HEK293 (cell line): ENCODE data around the gene BRD3OS.

ENCODE experiments used
- BCL11A ChIP-seq: fragments of 450-650 bp; formaldehyde crosslinking; IDR thresholded peaks from 2 replicates; pipeline ENCODE4 v1.5.1; 2016; ENCODE audit warnings: low read depth, missing biosample characterization, missing genetic modification characterization
- FEZF1 ChIP-seq: fragments of 450-650 bp; formaldehyde crosslinking; IDR thresholded peaks from 2 replicates; pipeline ENCODE4 v1.5.1; 2016; ENCODE audit warnings: missing biosample characterization, missing genetic modification characterization
- GLI2 ChIP-seq: fragments of 450-650 bp; formaldehyde crosslinking; IDR thresholded peaks from 2 replicates; pipeline ENCODE4; 2017; ENCODE audit warnings: missing biosample characterization, missing genetic modification characterization, low read depth, borderline replicate concordance
- GLIS1 ChIP-seq: fragments of 450-650 bp; formaldehyde crosslinking; IDR thresholded peaks from 2 replicates; pipeline ENCODE4 v1.5.1; 2016; ENCODE audit warnings: missing biosample characterization, missing genetic modification characterization
- IKZF3 ChIP-seq: fragments of 450-650 bp; IDR thresholded peaks from 2 replicates; pipeline ENCODE4 v1.5.0; 2018; ENCODE audit warnings: missing biosample characterization, mild to moderate bottlenecking, missing genetic modification characterization, moderate library complexity
- KLF10 ChIP-seq: fragments of 450-650 bp; IDR thresholded peaks from 2 replicates; pipeline ENCODE4 v1.5.1; 2018; ENCODE audit warnings: missing biosample characterization, mild to moderate bottlenecking, missing genetic modification characterization
- KLF16 ChIP-seq: fragments of 450-650 bp; formaldehyde crosslinking; IDR thresholded peaks from 2 replicates; pipeline ENCODE4 v1.5.1; 2017; ENCODE audit warnings: missing biosample characterization, missing genetic modification characterization
- RBAK ChIP-seq: fragments of 450-650 bp; formaldehyde crosslinking; IDR thresholded peaks from 2 replicates; pipeline ENCODE4 v1.5.1; 2016; ENCODE audit warnings: missing biosample characterization, missing genetic modification characterization
- REPIN1 ChIP-seq: fragments of 450-650 bp; formaldehyde crosslinking; IDR thresholded peaks from 2 replicates; pipeline ENCODE4 v1.5.1; 2017; ENCODE audit warnings: missing biosample characterization, missing genetic modification characterization, low read depth
- ZBTB11 ChIP-seq: fragments of 450-650 bp; formaldehyde crosslinking; conservative IDR thresholded peaks from 2 replicates; pipeline ENCODE4 v1.5.1; 2016; ENCODE audit warnings: low read depth, missing biosample characterization, missing genetic modification characterization
- ZBTB21 ChIP-seq: fragments of 450-650 bp; formaldehyde crosslinking; IDR thresholded peaks from 2 replicates; pipeline ENCODE4 v1.5.1; 2017; ENCODE audit warnings: missing biosample characterization, missing genetic modification characterization
- ZBTB49 ChIP-seq: fragments of 450-650 bp; formaldehyde crosslinking; IDR thresholded peaks from 2 replicates; pipeline ENCODE4 v1.5.1; 2016; ENCODE audit warnings: missing biosample characterization, missing genetic modification characterization, low read depth
- ZBTB6 ChIP-seq: fragments of 450-650 bp; formaldehyde crosslinking; IDR thresholded peaks from 2 replicates; pipeline ENCODE4 v1.5.1; 2017; ENCODE audit warnings: missing biosample characterization, missing genetic modification characterization
- ZFP3 ChIP-seq: fragments of 450-650 bp; formaldehyde crosslinking; IDR thresholded peaks from 2 replicates; pipeline ENCODE4 v1.5.1; 2016; ENCODE audit warnings: low read depth, missing biosample characterization, missing genetic modification characterization
- ZNF114 ChIP-seq: fragments of 450-650 bp; formaldehyde crosslinking; IDR thresholded peaks from 2 replicates; pipeline ENCODE4 v1.5.0; 2017; ENCODE audit warnings: missing biosample characterization, missing genetic modification characterization
- ZNF174 ChIP-seq: fragments of 450-650 bp; formaldehyde crosslinking; IDR thresholded peaks from 2 replicates; pipeline ENCODE4 v1.5.0; 2017; ENCODE audit warnings: missing biosample characterization, mild to moderate bottlenecking, missing genetic modification characterization
- ZNF221 ChIP-seq: fragments of 450-650 bp; formaldehyde crosslinking; IDR thresholded peaks from 2 replicates; pipeline ENCODE4 v1.5.1; 2017; ENCODE audit warnings: missing biosample characterization, missing genetic modification characterization, borderline replicate concordance
- ZNF280C ChIP-seq: fragments of 450-650 bp; formaldehyde crosslinking; IDR thresholded peaks from 2 replicates; pipeline ENCODE4 v1.5.1; 2016; ENCODE audit warnings: missing biosample characterization, missing genetic modification characterization
- ZNF350 ChIP-seq: fragments of 450-650 bp; formaldehyde crosslinking; IDR thresholded peaks from 2 replicates; pipeline ENCODE4 v1.5.0; 2017; ENCODE audit warnings: missing biosample characterization, mild to moderate bottlenecking, missing genetic modification characterization
- ZNF37A ChIP-seq: fragments of 450-650 bp; IDR thresholded peaks from 2 replicates; pipeline ENCODE4 v1.5.1; 2018; ENCODE audit warnings: missing biosample characterization, missing genetic modification characterization
- ZNF391 ChIP-seq: fragments of 450-650 bp; formaldehyde crosslinking; IDR thresholded peaks from 2 replicates; pipeline ENCODE4 v1.5.1; 2016; ENCODE audit warnings: low read depth, missing biosample characterization, missing genetic modification characterization, borderline replicate concordance
- ZNF510 ChIP-seq: fragments of 450-650 bp; formaldehyde crosslinking; IDR thresholded peaks from 2 replicates; pipeline ENCODE4 v1.5.1; 2018; ENCODE audit warnings: mild to moderate bottlenecking, missing genetic modification characterization, missing biosample characterization; ENCODE audit not compliant: insufficient replicate concordance
- ZNF521 ChIP-seq: fragments of 450-650 bp; formaldehyde crosslinking; IDR thresholded peaks from 2 replicates; pipeline ENCODE4 v1.5.1; 2017; ENCODE audit warnings: missing biosample characterization, mild to moderate bottlenecking, missing genetic modification characterization
- ZNF529 ChIP-seq: fragments of 450-650 bp; formaldehyde crosslinking; IDR thresholded peaks from 2 replicates; pipeline ENCODE4 v1.5.1; 2017; ENCODE audit warnings: missing genetic modification characterization, missing biosample characterization; ENCODE audit not compliant: insufficient replicate concordance
- ZNF560 ChIP-seq: fragments of 450-650 bp; formaldehyde crosslinking; IDR thresholded peaks from 2 replicates; pipeline ENCODE4 v1.5.1; 2017; ENCODE audit warnings: missing biosample characterization, missing genetic modification characterization, borderline replicate concordance
- ZNF561 ChIP-seq: fragments of 450-650 bp; IDR thresholded peaks from 2 replicates; pipeline ENCODE4 v1.5.1; 2018; ENCODE audit warnings: missing biosample characterization, missing genetic modification characterization, borderline replicate concordance
- ZNF610 ChIP-seq: fragments of 450-650 bp; formaldehyde crosslinking; IDR thresholded peaks from 2 replicates; pipeline ENCODE4 v1.5.1; 2016; ENCODE audit warnings: missing biosample characterization, missing genetic modification characterization, borderline replicate concordance
- ZNF645 ChIP-seq: fragments of 450-650 bp; formaldehyde crosslinking; IDR thresholded peaks from 2 replicates; pipeline ENCODE4; 2016; ENCODE audit warnings: missing biosample characterization, missing genetic modification characterization
- ZNF843 ChIP-seq: fragments of 450-650 bp; formaldehyde crosslinking; IDR thresholded peaks from 2 replicates; pipeline ENCODE4 v1.5.1; 2016; ENCODE audit warnings: missing biosample characterization, missing genetic modification characterization
- ZXDB ChIP-seq: fragments of 450-650 bp; formaldehyde crosslinking; IDR thresholded peaks from 2 replicates; pipeline ENCODE4 v1.5.1; 2016; ENCODE audit warnings: missing biosample characterization, missing genetic modification characterization

Gene BRD3OS

DNA sequence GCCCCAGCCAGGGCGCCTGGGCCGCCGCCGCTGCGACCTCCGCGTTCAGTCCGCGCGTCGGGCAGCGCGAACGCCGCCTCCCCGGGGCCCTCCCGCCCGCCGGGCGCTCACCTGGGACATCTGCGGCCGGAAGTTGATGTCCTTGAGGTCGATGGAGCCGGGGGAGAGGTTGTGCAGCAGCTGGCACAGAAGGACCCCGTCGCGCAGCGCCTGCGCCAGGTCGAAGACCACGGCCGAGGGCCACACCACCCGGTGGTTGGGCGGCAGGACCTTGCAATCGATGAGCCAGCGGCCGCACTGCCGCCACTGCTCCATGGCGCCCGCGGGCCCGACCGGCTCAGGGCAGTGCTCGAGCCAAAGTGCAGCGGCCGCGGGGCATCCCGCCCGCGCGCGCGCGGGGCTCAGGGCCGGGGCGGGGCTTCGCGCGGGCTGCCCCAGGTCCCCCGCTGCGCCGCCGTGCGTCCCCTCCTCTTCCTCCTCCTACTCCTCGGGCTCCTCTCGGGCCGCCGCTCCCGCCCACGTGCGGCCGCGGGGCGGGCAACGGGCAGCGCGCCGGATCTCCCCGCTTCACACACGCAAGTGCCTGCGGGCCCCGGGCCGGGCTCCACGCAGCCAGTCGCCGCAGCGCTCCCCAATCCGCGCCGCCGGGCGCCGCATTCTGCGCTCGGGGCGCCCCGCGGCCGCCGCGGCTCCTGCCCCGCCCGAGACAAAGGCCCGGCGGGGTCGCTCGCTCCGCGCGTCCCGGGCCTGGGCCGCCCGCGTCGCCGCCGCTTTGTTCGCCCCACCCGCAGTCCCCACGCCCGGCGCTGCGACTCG lies 33.1 kb upstream of the BRD3OS start, which contains the start of gene VAV2 (continued):
- TF ChIP-seq ZNF529 (tag by site-specific recombination) (no peak), ZNF37A (tag by site-specific recombination) (no peak), ZNF391 (tag by site-specific recombination) (0 out of 2 replicates have a peak, but pooled peaks have one; percentile 23), ZNF280C (tag by site-specific recombination) (no peak), ZNF610 (no peak), ZNF510 (tag by site-specific recombination) (no peak), ZNF645 (tag by site-specific recombination) (no peak), ZNF521 (tag by site-specific recombination) (no peak), GLI2 (tag by site-specific recombination) (no peak), ZNF561 (tag by site-specific recombination) (peak; percentile 28; the same call in 1 of the 2 replicates), FEZF1 (tag by site-specific recombination) (no peak), ZNF114 (no peak), GLIS1 (tag by site-specific recombination) (no peak), ZNF221 (tag by site-specific recombination) (no peak), RBAK (tag by site-specific recombination) (no peak), ZBTB49 (tag by site-specific recombination) (no peak), ZNF843 (tag by site-specific recombination) (no peak), ZXDB (tag by site-specific recombination) (peak; percentile 33; the same call in 1 of the 2 replicates), ZFP3 (no peak), ZNF560 (tag by site-specific recombination) (no peak), IKZF3 (peak; percentile 7; the same call in 1 of the 2 replicates), BCL11A (no peak), ZNF174 (tag by site-specific recombination) (no peak), KLF10 (tag by site-specific recombination) (no peak), ZNF350 (tag by site-specific recombination) (no peak), ZBTB21 (tag by site-specific recombination) (no peak), REPIN1 (tag by site-specific recombination) (no peak), ZBTB11 (no peak), ZBTB6 (tag by site-specific recombination) (peak; percentile 84), KLF16 (tag by site-specific recombination) (0 out of 2 replicates have a peak, but pooled peaks have one; percentile 41)
